GM18870 (cell line): Measurements from ENCODE around the gene SLC25A17.
"Not testable (repeated sequence)": the region's sequence is repeated elsewhere in the genome, so short reads cannot be mapped to it uniquely, and the experiment has no call there.

Source experiments
- ATAC-seq: cut with Tn5 transposase; IDR thresholded peaks from one replicate; pipeline ENCODE4 v1.9.1; 2021; ENCODE audit warnings: moderate library complexity; ENCODE audit not compliant: unreplicated experiment

SLC25A17 gene

DNA sequence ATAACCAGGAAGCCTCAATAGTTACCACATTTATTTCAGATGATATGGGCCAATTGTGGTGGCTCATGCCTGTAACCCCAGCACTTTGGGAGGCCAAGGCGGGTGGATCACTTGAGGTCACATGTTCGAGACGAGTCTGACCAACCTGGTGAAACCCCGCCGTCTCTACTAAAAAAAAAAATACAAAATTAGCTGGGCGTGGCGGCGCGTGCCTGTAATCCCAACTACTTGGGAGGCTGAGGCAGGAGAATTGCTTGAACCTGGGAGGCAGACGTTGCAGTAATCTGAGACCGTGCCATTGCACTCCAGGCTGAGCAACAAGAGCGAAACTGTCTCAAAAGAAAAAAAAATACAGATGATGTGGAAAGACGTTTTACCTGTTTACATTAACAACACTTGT lies 60.3 kb downstream of the SLC25A17 start:
- not testable (repeated sequence) for ATAC-seq

DNA sequence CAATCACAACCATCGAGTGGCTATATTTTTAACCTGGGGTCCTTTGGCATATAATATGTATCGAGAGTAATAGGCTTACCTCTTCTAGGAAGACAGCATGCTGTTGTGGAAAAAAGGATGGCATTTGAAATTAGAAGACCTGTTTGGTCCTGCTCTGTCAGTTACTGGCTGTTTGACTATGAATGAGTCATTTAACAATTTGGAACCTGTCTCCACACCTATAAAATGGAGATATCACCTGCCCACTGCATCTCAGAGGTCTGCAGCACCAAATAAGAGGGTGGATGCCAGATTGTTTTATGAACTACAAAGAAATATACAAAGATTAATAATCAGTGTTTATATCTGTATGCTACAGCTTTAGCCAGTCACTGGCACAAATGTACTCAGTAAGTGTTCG lies 60.8 kb downstream of the SLC25A17 start:
- no peak for ATAC-seq

DNA sequence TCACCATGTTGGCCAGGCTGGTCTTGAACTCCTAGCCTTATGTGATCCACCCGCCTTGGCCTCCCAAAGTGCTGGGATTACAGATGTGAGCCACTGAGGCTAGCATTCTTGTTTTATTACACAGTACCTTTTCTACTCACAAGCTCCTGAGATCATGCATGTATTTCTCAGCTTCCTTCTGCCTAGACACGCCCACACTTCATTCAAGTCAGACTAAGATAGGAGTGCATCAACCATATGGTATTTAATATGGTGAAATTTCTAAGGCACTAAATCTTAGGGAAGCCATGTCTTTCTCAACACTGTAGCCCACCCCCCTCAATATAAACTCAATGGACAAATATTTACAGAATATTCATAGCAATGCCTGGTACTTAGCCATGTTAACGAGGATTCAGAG lies 62.1 kb downstream of the SLC25A17 start:
- ATAC-seq = no peak

DNA sequence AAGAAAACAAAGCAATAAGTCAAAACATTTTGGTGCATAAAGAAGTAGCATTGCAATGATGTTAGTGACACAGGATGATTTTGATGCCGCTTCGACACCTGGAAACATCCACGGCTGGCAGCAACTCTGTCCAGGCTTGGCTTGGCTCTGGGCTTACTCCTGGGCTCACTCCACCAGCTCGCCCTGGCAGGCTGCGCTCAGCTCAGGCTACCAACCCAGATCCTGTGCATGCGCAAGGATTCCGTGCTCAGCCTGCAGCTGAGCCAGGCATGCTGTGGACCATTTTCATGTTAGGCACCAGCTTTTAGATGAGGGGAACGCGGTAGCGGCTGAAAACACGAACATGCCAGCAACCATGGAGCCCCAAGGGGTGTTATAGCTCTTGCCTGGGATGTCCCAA lies 66.0 kb downstream of the SLC25A17 start:
- ATAC-seq = no peak

DNA sequence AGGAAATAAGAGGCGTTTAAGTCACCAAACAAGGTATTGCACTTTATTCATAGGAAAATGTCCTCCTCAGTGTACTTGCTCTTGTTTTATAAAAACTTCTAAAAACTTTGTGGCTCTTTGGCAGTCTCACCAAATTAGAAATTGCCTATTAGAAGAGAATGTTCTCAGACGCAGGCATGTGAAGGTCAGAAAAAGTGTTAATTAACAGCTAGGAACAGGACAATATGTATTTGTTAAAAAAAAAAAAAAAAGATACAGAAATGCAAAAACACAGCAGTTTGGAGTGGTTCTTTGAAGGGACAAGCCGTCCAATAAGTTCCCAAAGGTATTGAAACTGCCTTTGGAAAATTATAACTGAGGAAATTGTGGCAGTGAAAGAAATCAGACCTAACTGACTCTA lies 67.9 kb downstream of the SLC25A17 start:
- ATAC-seq = no peak

DNA sequence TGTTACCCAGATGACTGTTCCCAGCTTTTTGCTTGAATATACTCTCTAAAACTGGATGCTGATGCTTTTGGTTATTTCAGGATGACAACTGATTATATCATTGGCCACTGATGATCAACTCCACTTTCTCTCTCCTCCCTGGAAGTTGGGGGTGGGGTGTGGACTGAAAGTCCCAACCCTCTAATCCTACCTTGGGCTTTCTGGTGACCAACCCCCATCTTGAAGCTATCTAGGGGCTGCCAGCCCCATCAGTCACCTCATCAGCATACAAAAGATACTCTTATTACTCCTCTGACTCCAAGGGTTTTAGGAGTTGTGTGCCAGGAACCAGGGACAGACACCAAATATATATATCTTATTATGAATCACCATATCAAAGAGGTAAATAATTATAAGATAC lies 69.3 kb downstream of the SLC25A17 start:
- no peak for ATAC-seq

DNA sequence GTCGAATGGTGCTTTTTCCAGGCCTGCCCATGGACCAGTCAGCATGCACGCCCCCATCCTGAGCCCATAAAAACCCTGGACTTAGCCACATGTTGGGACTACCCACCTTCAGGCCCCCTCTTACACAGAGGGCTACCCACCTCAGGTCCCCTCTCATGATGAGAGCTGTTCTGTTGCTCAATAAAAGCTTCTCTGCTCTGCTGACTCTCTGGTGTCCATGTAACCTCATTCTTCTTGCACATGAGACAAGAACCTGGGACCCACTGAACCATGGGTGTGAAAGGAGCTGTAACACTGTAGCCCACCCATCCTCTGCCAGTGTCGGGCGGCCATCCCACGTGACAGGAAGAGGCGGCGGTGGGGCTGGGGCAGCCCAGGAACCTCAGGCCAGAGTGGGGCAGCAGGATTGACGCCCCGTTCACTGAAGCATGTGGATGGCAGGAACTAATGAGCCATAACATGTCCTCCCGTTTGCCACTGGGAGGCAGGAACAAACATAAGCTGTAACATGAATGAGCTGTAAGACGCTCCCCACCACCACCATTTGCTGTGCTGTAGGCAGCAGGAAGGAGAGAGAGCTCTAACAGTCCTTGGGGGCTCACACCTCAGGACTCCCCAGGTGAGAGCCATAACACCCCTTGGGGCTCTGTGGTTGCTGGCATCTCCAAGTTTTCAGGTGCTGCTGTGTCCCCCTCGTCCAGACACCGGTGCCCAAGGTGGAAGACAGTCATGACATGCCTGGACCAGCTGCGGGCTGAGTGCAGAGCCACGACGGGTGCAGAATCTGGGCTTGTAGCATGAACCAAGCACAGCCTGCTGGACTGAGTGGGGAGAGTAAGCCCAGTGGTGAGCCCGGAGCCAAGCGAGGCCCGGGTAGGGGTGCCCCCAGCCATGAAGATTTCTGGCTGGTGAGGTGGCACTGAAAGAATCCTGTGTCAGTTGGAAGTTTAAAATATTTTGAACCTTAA lies 70.5 kb downstream of the SLC25A17 start:
- no peak for ATAC-seq

DNA sequence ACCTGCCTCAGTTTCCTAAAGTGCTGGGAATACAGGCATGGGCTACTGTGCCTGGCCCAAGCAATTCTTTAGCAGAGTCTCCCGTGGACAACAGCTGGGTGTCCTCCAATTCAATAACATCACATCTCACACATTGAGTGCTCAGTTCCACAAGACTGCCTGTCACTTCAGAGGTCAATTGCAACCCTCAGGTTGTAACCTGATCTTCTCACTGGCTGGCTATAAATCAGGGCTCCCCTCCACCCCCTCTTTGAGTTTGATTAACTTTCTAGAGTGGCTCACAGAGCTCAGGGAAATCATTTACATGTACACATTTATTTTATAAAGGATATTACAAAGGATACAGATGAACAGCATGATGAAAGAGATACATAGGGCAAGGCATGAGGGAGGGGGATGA lies 71.8 kb downstream of the SLC25A17 start:
- no peak for ATAC-seq

DNA sequence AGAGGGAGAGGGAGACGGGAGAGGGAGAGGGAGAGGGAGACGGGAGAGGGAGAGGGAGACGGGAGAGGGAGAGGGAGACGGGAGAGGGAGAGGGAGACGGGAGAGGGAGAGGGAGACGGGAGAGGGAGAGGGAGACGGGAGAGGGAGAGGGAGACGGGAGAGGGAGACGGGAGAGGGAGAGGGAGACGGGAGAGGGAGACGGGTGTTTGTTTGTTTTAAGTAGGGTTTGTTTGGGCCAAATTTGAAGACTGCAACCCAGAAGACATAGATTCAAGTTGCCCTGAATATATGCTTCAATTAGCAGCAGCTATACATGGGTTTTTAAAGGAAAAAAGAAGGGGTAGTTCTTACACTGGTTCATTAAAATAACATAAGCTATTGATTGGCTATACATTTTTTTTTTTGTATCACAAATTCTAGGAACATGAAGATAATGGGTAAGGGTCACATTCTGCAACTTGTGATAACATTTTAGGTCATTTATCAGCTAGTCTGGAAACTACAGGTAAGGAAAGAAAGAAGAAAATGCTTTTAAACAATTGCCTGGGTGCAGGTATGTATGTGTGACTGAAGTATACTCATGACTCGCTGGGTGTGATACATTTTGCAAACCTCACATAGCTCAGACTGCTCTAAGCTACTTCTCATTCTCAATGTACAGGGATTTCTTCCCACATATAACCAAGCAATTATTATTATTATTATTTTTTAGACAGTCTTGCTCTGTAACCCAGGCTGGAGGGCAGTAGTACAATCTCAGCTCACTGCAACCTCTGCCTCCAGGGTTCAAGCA lies 72.5 kb downstream of the SLC25A17 start:
- ATAC-seq = no peak

DNA sequence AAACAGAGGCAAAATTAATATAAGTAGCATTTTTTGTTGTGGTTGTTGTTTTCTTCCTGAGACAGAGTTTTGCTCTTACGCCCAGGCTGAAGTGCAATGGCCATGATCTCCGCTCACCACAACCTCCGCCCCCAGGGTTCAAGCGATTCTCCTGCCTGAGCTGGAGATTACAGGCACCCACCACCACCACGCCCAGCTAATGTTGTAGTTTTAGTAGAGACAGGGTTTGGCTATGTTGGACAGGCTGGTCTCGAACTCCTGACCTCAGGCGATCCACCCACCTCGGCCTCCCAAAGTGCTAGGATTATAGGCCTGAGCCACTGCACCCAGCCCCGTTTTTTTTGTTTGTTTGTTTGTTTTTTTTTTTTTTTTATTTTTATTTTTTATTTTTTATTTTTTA lies 75.4 kb downstream of the SLC25A17 start:
- no peak for ATAC-seq

DNA sequence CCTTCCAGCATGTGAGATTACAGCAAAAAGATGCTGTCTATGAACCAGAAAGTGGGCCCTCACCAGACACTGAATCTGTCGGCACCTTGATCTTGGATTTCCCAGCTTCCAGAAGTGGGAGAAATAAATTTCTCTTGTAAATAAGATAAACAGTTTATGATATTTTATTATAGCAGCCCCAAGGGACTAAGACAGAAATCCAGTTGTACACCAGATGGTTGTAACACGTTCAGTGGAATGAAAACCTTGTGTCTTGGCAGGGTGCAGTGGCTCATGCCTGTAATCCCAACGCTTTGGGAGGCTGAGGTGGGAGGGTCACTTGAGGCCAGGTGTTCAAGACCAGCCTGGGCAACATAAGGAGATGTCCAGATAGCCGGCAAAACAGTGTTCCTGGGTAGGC lies 78.0 kb downstream of the SLC25A17 start:
- no peak for ATAC-seq

DNA sequence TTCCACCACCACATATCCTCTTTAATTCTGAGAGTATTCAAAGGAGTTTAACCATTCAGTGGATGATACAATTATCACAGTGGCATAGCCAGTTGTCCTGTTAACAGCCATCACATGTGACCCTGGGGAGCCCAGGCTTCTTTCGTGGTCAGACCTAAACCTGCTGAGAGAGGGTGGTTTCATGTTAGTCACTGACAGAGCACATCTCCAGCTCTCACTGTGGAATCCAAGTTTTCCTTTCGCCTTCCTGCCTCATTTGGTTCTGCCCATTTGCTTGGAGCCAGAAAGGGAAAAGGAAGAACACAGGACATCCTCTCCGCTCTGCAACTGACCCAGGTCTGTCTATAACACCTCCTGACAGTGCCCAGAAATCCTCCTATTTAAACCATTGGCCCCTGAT lies 79.4 kb downstream of the SLC25A17 start:
- ATAC-seq = no peak

DNA sequence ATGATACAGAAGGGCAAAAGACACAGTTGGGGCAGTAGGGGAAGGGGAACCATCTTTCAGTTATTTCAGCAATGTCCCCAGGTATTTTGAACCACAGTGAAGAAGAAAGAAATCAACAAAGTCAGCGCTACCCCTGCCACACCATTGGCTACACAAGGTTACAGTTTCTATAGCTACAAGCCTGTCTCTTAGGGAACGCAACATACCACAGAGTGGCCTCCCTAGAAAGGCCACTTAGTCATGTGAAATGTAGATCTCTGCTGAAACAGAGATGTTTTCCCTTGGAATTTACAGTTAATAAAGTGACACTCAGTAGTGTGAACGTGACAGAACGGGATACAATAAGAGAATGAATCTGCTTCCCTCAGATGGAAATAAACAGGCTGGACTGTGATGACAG lies 85.2 kb downstream of the SLC25A17 start:
- ATAC-seq = no peak

DNA sequence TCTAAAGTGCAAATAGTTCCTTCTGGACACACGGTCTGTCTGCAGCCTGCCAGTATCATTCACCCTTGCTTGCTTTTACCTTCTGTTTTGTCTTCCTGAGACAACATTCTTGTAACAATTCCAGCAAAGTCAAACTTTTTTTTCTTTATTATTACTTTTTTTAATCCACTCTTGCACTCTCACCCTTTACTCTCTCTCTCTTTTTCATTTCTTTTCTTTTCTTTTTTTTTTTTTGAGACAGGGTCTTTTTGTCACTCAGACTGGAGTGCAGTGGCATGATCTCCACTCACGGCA lies 86.2 kb downstream of the SLC25A17 start:
- no peak for ATAC-seq

DNA sequence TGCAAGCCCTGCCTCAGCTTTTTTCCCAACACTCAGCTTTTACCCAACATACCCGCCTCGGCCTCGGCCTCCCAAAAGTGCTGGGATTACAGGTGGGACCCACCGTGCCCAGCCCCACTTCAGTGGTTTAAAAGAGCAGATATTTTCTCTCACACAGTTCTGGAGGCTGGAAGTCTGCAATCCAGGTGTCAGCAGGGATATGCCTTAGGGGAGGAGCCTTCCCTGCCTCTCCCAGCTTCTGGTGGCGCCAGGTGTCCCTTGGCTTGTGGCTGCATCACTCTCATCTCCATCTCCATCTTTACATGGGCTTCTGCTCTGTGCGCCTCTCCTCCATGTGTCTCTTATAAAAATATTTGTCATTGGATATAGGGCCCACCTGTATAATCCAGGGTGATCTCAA lies 89.9 kb downstream of the SLC25A17 start:
- no peak for ATAC-seq

DNA sequence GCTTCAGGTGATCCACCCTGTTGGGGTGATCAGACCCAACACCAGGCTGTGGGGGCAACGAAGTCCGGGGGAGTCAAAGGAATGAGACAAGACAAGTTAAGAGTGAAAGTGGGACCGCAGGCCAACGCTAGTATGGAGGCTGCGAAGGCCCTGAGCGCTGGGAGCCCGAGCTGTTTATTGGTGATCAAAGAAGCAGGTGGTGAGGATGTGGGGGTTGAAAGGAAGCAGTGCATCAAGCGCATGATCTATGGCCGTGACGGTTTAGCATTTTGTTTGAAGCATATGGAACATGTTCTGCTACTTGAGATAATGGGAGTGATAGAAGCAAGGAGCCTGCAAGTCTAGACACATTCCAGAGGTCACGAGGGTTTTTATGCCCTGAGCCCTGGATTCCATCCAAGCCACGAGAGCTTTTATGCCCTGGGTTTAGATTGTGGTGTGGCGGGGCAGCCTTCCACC lies 90.4 kb downstream of the SLC25A17 start:
- ATAC-seq = no peak

DNA sequence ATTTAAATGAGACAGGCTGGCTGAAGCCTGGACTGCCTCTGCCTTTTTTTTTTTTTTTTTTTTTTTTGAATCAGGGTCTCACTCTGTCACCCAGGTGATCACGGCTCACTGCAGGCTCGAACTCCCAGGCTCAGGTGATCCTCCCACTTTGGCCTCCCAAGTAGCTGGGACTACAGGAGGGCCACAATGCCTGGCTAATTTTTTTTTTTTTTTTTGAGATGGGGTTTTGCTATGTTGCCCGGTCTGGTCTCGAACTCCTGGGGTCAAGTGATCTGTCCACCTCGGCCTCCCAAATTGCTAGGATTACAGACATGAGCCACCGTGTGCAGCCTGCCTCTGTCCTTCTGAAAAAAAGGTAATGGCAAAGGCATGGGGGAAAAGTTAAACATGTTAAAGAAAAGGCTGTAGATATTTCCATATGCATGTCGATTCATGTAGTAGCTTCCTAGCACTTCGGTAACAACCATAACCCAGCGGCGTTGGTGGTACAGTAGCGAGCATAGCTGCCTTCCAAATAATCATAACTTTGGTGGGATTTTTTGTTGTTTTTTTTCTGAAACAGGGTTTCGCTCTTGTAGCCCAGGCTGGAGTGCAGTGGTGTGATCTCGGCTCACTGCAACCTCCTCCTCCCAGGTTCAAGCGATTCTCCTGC lies 91.1 kb downstream of the SLC25A17 start:
- no peak for ATAC-seq

DNA sequence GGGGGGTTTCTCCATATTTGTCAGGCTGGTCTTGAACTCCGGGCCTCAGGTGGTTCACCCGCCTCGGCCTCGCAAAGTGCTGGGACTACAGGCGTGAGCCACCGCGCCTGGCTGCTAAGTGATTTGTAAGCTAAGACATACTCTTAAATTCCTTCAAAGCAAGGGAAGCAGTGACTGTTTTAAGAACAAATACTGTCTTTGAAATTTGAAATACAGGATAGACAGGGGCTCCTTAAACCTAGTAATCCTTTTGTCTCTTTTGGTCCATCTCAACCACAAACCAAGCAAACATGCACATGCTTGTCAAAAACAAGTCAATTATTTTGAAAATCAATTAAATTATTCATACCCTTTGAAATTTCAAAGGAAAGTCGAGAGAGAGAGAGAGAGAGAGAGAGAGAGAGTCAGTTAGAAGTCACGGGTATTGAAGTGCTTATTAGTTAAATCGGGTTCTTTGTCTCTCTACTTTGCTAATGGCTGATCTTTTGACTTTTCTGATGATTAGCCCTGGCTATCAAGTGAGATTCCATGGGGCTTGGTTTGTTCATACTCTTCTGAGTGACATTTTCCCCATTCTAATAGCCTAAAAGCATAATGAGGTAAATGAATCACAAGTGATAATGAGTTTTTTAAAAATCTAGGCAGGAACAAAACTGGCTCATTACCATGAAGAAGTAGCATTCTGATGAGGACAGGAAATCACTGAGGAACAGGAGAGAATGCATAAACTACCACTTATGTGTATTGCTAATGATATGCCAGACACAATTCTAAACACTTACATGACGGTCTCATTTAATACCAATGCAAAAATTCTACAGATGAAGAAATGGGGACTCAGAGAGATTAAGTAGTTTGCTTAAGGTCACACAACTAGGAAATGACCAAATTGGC lies 91.8 kb downstream of the SLC25A17 start:
- no peak for ATAC-seq

DNA sequence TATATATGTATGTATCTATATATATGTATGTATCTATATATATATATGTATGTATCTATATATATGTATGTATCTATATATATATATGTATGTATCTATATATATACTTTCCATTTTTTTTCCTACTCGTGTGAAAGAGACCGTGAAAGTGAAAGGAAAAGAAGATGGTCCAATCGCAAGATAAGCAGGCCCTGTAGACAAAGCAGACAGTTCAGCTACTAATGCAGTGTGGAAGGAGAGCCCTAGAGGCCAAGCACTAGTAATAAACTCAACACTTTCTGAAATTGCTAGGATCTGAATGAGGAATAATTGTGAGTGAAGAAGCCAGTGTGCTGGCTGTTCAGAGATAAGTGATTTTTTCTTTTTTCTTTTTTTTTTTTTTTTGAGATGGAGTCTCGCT lies 92.6 kb downstream of the SLC25A17 start:
- ATAC-seq = no peak

DNA sequence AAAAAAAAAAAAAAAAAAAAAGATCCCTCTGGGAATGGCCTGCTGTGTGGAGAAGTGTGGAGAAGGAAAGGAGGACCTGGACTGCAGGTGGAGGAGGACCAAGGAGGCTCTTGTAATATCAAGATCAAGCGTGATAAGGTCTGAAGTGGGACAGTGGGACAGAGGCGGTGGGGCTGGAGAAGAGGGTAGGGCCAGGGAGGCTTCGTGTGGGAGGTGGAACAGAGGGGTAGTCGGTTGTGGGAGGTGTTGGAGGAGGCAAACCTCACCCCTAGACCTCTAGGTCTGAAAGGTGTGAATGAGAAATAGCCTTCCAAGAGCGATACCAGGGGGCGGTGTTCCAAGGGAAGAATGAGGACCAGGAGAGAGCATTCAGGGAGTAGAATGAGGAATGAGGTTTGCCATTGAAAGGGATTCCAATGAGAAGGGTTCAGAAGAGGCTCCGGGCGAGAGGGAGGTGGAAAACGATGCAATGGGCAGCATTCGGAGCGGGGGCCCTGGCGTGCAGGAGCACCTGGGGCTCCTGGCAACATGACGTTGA lies 95.7 kb downstream of the SLC25A17 start:
- no peak for ATAC-seq
